ENCODE measurements around the gene OSBPL5.

The OSBPL5 gene

GRCh38 chr11:3183523-3183922 lies 18.4 kb upstream of the OSBPL5 start:
- CTCF ChIA-PET: no interaction called here
- DNase-seq (ENCODE audit: low read depth, low spot score): no peak
- H3K4me3 ChIP-seq (ENCODE audit: low read depth, low read length): no peak overlapping the region
- POLR2A ChIA-PET: no interaction called here
- TF ChIP-seq CTCF (IDR thresholded peaks at IDR 0.05; ENCODE audit: insufficient read depth, low read length, missing control alignments): no peak

- H3K4me3 ChIP-seq (ENCODE audit: low read depth, low read length): no peak overlapping the region
- DNase-seq (ENCODE audit: low read depth, low spot score): no peak
- no peak for TF ChIP-seq CTCF (IDR thresholded peaks at IDR 0.05; ENCODE audit: insufficient read depth, low read length, missing control alignments)
- ChIA-PET POLR2A (no interaction called here), CTCF (no interaction called here)
Observed at GRCh38 chr11:3182462-3182852, 17.3 kb upstream of the OSBPL5 start.

GRCh38 chr11:3181725-3182461 lies 16.8 kb upstream of the OSBPL5 start:
- POLR2A ChIA-PET: no interaction called here
- DNase-seq (ENCODE audit: low read depth, low spot score): no peak
- no peak for TF ChIP-seq CTCF (IDR thresholded peaks at IDR 0.05; ENCODE audit: insufficient read depth, low read length, missing control alignments)
- CTCF ChIA-PET: interaction anchor here (1.7 kb wide), 1 partner anchor 9 kb away, joined by 4 read pairs; no protein-coding TSS in a partner anchor
- H3K4me3 ChIP-seq (ENCODE audit: low read depth, low read length): no peak overlapping the region

GRCh38 chr11:3180869-3181268 lies 15.8 kb upstream of the OSBPL5 start:
- no peak for DNase-seq (ENCODE audit: low read depth, low spot score)
- POLR2A ChIA-PET: no interaction called here
- TF ChIP-seq CTCF (IDR thresholded peaks at IDR 0.05; ENCODE audit: insufficient read depth, low read length, missing control alignments): no peak
- CTCF ChIA-PET: interaction anchor here (1.4 to 1.7 kb wide), 2 partner anchors 10 to 90 kb away, joined by 4 read pairs; no protein-coding TSS in a partner anchor
- no peak overlapping the region for H3K4me3 ChIP-seq (ENCODE audit: low read depth, low read length)

- ChIA-PET CTCF (no interaction called here), POLR2A (no interaction called here)
- TF ChIP-seq CTCF (IDR thresholded peaks at IDR 0.05; ENCODE audit: insufficient read depth, low read length, missing control alignments): no peak
Observed at GRCh38 chr11:3178349-3178748, 13.2 kb upstream of the OSBPL5 start.

GRCh38 chr11:3177931-3178330 lies 12.8 kb upstream of the OSBPL5 start:
- H3K4me3 ChIP-seq (ENCODE audit: low read depth, low read length): no peak overlapping the region
- ChIA-PET CTCF (no interaction called here), POLR2A (no interaction called here)
- TF ChIP-seq CTCF (IDR thresholded peaks at IDR 0.05; ENCODE audit: insufficient read depth, low read length, missing control alignments): no peak
- DNase-seq (ENCODE audit: low read depth, low spot score): no peak

More at GRCh38 chr11:3178349-3178748, 13.2 kb upstream of the OSBPL5 start:
- no peak overlapping the region for H3K4me3 ChIP-seq (ENCODE audit: low read depth, low read length)
- no peak for DNase-seq (ENCODE audit: low read depth, low spot score)
